H9 (cell line): ENCODE data around the gene ATP2A2. TPM values are rescaled to one million over a fixed set of nuclear protein-coding genes. Genes with fewer than 3 reads are reported as not detected.
A peak's percentile ranks its signal among the peaks of the same experiment; 100 is the strongest.

ENCODE experiments used
- DNase-seq: peaks from one replicate; pipeline ENCODE4 v3.0.0-alpha.2; 2017
- H2AFZ ChIP-seq: one replicate; pipeline ENCODE4 v1.6.1; 2013; ENCODE audit warnings: mild to moderate bottlenecking, low read length, control low read depth, moderate library complexity
- H2AK5ac ChIP-seq: 2 replicates; pipeline ENCODE4 v1.6.1; 2013; ENCODE audit warnings: low read length, control low read depth, mixed read lengths; ENCODE audit not compliant: insufficient read length
- H2BK120ac ChIP-seq: one replicate; pipeline ENCODE4 v1.6.1; 2013; ENCODE audit warnings: low read depth, mild to moderate bottlenecking, low read length, control low read depth, inconsistent platforms; ENCODE audit not compliant: poor library complexity, severe bottlenecking
- H2BK12ac ChIP-seq: 2 replicates; pipeline ENCODE4 v1.6.1; 2013; ENCODE audit warnings: low read length, control low read depth, mixed read lengths, low read depth; ENCODE audit not compliant: insufficient read length
- H2BK15ac ChIP-seq: 2 replicates; pipeline ENCODE4 v1.6.1; 2013; ENCODE audit warnings: low read depth, low read length, control low read depth
- H2BK20ac ChIP-seq: one replicate; pipeline ENCODE4 v1.6.1; 2013; ENCODE audit warnings: low read depth, mild to moderate bottlenecking, low read length, control low read depth, inconsistent platforms; ENCODE audit not compliant: poor library complexity, severe bottlenecking
- H2BK5ac ChIP-seq: 2 replicates; pipeline ENCODE4 v1.6.1; 2013; ENCODE audit warnings: low read length, control low read depth, mixed read lengths; ENCODE audit not compliant: insufficient read length
- H3K14ac ChIP-seq: 2 replicates; pipeline ENCODE4 v1.6.1; 2013; ENCODE audit warnings: low read length, control low read depth; ENCODE audit not compliant: insufficient read depth
- H3K18ac ChIP-seq: 2 replicates; pipeline ENCODE4 v1.6.1; 2013; ENCODE audit warnings: low read depth, mild to moderate bottlenecking, mixed read lengths, low read length, control low read depth; ENCODE audit not compliant: insufficient read length
- H3K23ac ChIP-seq: 2 replicates; pipeline ENCODE4 v1.6.1; 2013; ENCODE audit warnings: low read length, control low read depth, mixed read lengths, low read depth; ENCODE audit not compliant: insufficient read length
- H3K23me2 ChIP-seq: 2 replicates; pipeline ENCODE4 v1.6.1; 2013; ENCODE audit warnings: low read depth, mild to moderate bottlenecking, mixed read lengths, low read length, control low read depth; ENCODE audit not compliant: insufficient read length, poor library complexity, severe bottlenecking
- H3K27ac ChIP-seq: 2 replicates; pipeline ENCODE4 v1.5.1; 2013; ENCODE audit warnings: low read length, control low read depth, mixed read lengths, low read depth; ENCODE audit not compliant: insufficient read length
- H3K27me3 ChIP-seq: 2 replicates; pipeline ENCODE4 v1.6.1; 2013; ENCODE audit warnings: low read length, control low read depth, inconsistent platforms; ENCODE audit not compliant: insufficient read depth
- H3K4ac ChIP-seq: 2 replicates; pipeline ENCODE4 v1.6.1; 2013; ENCODE audit warnings: low read depth, mild to moderate bottlenecking, control low read depth, inconsistent platforms, low read length, moderate library complexity
- H3K4me1 ChIP-seq: 2 replicates; pipeline ENCODE4 v1.6.1; 2013; ENCODE audit warnings: low read length, control low read depth, inconsistent platforms; ENCODE audit not compliant: insufficient read depth
- H3K4me2 ChIP-seq: 2 replicates; pipeline ENCODE4 v1.6.1; 2013; ENCODE audit warnings: low read length, control low read depth, mixed read lengths; ENCODE audit not compliant: insufficient read length, insufficient read depth
- H3K56ac ChIP-seq: 2 replicates; pipeline ENCODE4 v1.6.1; 2013; ENCODE audit warnings: low read depth, mild to moderate bottlenecking, mixed read lengths, low read length, control low read depth; ENCODE audit not compliant: insufficient read length
- H3K79me1 ChIP-seq: 2 replicates; pipeline ENCODE4 v1.6.1; 2013; ENCODE audit warnings: low read depth, mild to moderate bottlenecking, moderate library complexity, low read length, control low read depth, inconsistent platforms; ENCODE audit not compliant: insufficient read depth, poor library complexity, severe bottlenecking
- H3K79me2 ChIP-seq: 2 replicates; pipeline ENCODE4 v1.6.1; 2013; ENCODE audit warnings: low read length, control low read depth, inconsistent platforms; ENCODE audit not compliant: insufficient read depth
- H3K9ac ChIP-seq: 2 replicates; pipeline ENCODE4 v1.6.1; 2013; ENCODE audit warnings: low read length, control low read depth, mixed read lengths; ENCODE audit not compliant: insufficient read length; ENCODE audit errors: extremely low read depth
- H3K9me3 ChIP-seq: one replicate; pipeline ENCODE4 v1.6.1; 2013; ENCODE audit warnings: low read depth, low read length, inconsistent platforms; ENCODE audit not compliant: control insufficient read depth
- H3T11ph ChIP-seq: one replicate; pipeline ENCODE4 v1.6.1; 2013; ENCODE audit warnings: mild to moderate bottlenecking, low read length, control low read depth, inconsistent platforms
- H4K20me1 ChIP-seq: one replicate; pipeline ENCODE4 v1.6.1; 2013; ENCODE audit not compliant: control insufficient read depth, insufficient read length, insufficient read depth
- H4K5ac ChIP-seq: 2 replicates; pipeline ENCODE4 v1.6.1; 2013; ENCODE audit warnings: low read depth, mild to moderate bottlenecking, mixed read lengths, low read length, control low read depth; ENCODE audit not compliant: insufficient read length
- H4K8ac ChIP-seq: replicated peaks from 2 replicates; pipeline ENCODE4 v1.6.1; 2013; ENCODE audit warnings: low read length, control low read depth, mixed read lengths, low read depth; ENCODE audit not compliant: insufficient read length
- H4K91ac ChIP-seq: 2 replicates; pipeline ENCODE4 v1.6.1; 2013; ENCODE audit warnings: low read depth, mild to moderate bottlenecking, moderate library complexity, mixed read lengths, low read length, control low read depth; ENCODE audit not compliant: insufficient read length
- H3K27ac Mint-ChIP-seq, 3 experiments: 2 replicates in 2 of 3; 3 replicates in 1 of 3; pipeline ENCODE4 v1.8.0; 2020 to 2021; ENCODE audit warnings: mixed read lengths in 3 of 3, mild to moderate bottlenecking in 1 of 3, moderate library complexity in 1 of 3
- H3K27me3 Mint-ChIP-seq: 2 replicates; pipeline ENCODE4 v1.8.0; 2021; ENCODE audit warnings: low read depth, mild to moderate bottlenecking, moderate library complexity, mixed read lengths
- H3K36me3 Mint-ChIP-seq, 3 experiments: 2 replicates in 2 of 3; 3 replicates in 1 of 3; pipeline ENCODE4 v1.8.0; 2020 to 2021; ENCODE audit warnings: low read depth in 3 of 3, mixed read lengths in 3 of 3; ENCODE audit not compliant: insufficient read depth in 1 of 3
- H3K4me1 Mint-ChIP-seq, 2 experiments: 2 replicates each; pipeline ENCODE4 v1.8.0; 2020; ENCODE audit warnings: mixed read lengths in 2 of 2
- H3K4me3 Mint-ChIP-seq, 2 experiments: 2 replicates in 1 of 2; 3 replicates in 1 of 2; pipeline ENCODE4 v1.8.0; 2020 to 2021; ENCODE audit warnings: mild to moderate bottlenecking in 2 of 2, mixed read lengths in 2 of 2, moderate library complexity in 1 of 2
- H3K9me3 Mint-ChIP-seq, 2 experiments: 2 replicates in 1 of 2; 3 replicates in 1 of 2; pipeline ENCODE4 v1.8.0; 2020; ENCODE audit warnings: mild to moderate bottlenecking in 2 of 2, mixed read lengths in 2 of 2, moderate library complexity in 1 of 2
- CTCF ChIP-seq: fragments of 200-600 bp; sonication (generic); conservative IDR thresholded peaks from 3 replicates; pipeline ENCODE4 v1.8.0; 2021; ENCODE audit warnings: antibody characterized with exemption, mild to moderate bottlenecking
- WGBS: extraction: QIAGEN DNeasy Blood & Tissue Kit; methylation state at CpG from one replicate; pipeline ENCODE4 v1.1.7; 2013; ENCODE audit warnings: missing lambda C conversion rate, low lambda C conversion rate, mixed read lengths; ENCODE audit not compliant: insufficient read length; ENCODE audit errors: extremely low coverage; 5-methylcytosine and 5-hydroxymethylcytosine counted together
- total RNA-seq: library from RNA; stranded (reverse); gene quantifications from 2 replicates; pipeline ENCODE4 v1.2.1, GENCODE V29; 2021

Gene ATP2A2
- total RNA-seq, 1 experiment from 2014 or later: 257 TPM

- Mint-ChIP-seq H3K36me3 (peaks cover 0 to 9% (median 2%) of the 10 kb centered on the region in 3 experiments; a peak in 3 of 7 replicates), H3K27me3 (no peaks in the 10 kb centered on the region), H3K4me3 (no peak overlapping the region; a peak in 1 of 5 replicates), H3K9me3 (peaks cover 0 to 7% of the 10 kb centered on the region in 2 experiments; a peak in 2 of 5 replicates), H3K27ac (no peak overlapping the region), H3K4me1 (peaks cover 20 to 34% of the 10 kb centered on the region in 2 experiments)
- no CpG with 5 or more reads among the region's 3 CpGs for WGBS
- Histone ChIP-seq H4K91ac (no peak overlapping the region), H4K5ac (no peak overlapping the region), H3K9me3 (no peaks in the 10 kb centered on the region), H3K56ac (no peak overlapping the region), H3K27me3 (no peaks in the 10 kb centered on the region), H2BK5ac (no peak overlapping the region), H3K18ac (no peak overlapping the region), H3K79me1 (no peaks in the 10 kb centered on the region), H3K23me2 (no peaks in the 10 kb centered on the region), H3K4me1 (no peaks in the 10 kb centered on the region), H2BK15ac (no peak overlapping the region), H3K27ac (no peak overlapping the region), H3K9ac (no peak overlapping the region), H2BK20ac (no peak overlapping the region), H4K20me1 (no peaks in the 10 kb centered on the region), H3K14ac (no peak overlapping the region), H2BK120ac (no peak overlapping the region), H3K4me2 (peak overlapping the region; percentile 2), H2BK12ac (no peak overlapping the region), H2AFZ (no peak overlapping the region), H3K4ac (no peak overlapping the region), H4K8ac (no peak overlapping the region), H3K79me2 (no peaks in the 10 kb centered on the region), H2AK5ac (no peak overlapping the region), H3K23ac (no peak overlapping the region), H3T11ph (no peak overlapping the region)
- peak; percentile 78 for DNase-seq
- TF ChIP-seq CTCF: peak; percentile 64
Measured at GRCh38 chr12:110245369-110245772, 35.7 kb upstream of the ATP2A2 start.
